OCI-LY1 (cell line): ENCODE data around the gene CBFA2T3.

ENCODE experiments used
- EZH2 ChIP-seq: fragments of 200-600 bp; sonication (generic), shearing (Covaris generic); IDR thresholded peaks from 2 replicates; pipeline ENCODE4 v1.8.0; 2017; ENCODE audit warnings: borderline replicate concordance, mixed run types, mild to moderate bottlenecking, antibody characterized with exemption, low read length, moderate library complexity, mixed read lengths
- TF ChIP-seq, protein P1 (sequence below): fragments of 200-600 bp; sonication (generic), shearing (Covaris generic); IDR thresholded peaks from 2 replicates; pipeline ENCODE4 v1.5.1; 2017; ENCODE audit warnings: mild to moderate bottlenecking, antibody characterized with exemption, low read length, moderate library complexity, mixed read lengths

DNA sequence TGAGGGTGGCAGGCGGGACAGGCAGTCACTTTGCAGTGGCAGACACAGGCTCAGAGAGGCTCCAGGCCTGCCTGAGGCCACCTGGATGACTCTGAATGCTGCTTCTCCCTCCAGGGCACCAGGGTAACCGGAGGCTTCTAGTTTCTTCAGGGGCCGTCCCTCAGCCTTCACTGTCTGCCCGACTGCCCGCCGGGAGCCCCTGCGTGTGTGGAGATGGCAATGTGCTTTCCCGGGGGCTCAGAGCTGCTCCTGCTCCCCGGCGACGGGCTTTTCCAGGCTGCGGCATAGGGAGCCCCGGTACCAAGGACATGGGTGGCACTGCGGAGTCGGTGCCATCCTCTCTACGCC, 51.5 kb downstream of the CBFA2T3 start:
- TF ChIP-seq, protein P1, sequence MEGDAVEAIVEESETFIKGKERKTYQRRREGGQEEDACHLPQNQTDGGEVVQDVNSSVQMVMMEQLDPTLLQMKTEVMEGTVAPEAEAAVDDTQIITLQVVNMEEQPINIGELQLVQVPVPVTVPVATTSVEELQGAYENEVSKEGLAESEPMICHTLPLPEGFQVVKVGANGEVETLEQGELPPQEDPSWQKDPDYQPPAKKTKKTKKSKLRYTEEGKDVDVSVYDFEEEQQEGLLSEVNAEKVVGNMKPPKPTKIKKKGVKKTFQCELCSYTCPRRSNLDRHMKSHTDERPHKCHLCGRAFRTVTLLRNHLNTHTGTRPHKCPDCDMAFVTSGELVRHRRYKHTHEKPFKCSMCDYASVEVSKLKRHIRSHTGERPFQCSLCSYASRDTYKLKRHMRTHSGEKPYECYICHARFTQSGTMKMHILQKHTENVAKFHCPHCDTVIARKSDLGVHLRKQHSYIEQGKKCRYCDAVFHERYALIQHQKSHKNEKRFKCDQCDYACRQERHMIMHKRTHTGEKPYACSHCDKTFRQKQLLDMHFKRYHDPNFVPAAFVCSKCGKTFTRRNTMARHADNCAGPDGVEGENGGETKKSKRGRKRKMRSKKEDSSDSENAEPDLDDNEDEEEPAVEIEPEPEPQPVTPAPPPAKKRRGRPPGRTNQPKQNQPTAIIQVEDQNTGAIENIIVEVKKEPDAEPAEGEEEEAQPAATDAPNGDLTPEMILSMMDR = no peak
- no peak for TF ChIP-seq EZH2
